ENCODE measurements around the gene ALX4. TPM values are rescaled to one million over a fixed set of nuclear protein-coding genes. Genes with fewer than 3 reads are reported as not detected.

The ALX4 gene
- total and polyA plus RNA-seq, 2 donors (not counting 1 experiment from before 2014, with no cell fraction given): not detected

DNA sequence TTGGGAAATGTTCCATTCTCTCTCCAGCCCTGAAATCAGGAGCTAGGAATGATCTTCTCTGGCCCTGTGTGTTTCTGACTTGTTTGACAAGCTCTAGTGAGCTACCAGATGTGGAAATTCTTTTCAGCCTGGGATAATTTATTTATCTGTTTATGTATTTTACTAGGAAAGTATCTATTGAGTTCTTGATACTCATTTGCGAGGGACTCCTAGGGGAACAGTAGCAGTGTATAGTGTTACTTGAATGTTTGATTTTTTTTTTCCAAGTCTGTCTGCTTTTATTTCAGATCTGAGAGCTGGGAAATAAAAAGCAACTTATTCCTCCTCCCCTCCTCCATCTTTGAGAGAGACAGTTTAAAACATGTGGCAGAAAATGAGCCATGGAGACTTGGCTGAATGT, 92.5 kb downstream of the ALX4 start:
- peak in 1 of 2 donors; percentile 26 for DNase-seq (ENCODE audit: low read depth in 2 of 2)
- TF ChIP-seq EZH2 (IDR thresholded peaks at IDR 0.05; ENCODE audit: low read length, missing control alignments): no peak
- TF ChIP-seq, protein P1, sequence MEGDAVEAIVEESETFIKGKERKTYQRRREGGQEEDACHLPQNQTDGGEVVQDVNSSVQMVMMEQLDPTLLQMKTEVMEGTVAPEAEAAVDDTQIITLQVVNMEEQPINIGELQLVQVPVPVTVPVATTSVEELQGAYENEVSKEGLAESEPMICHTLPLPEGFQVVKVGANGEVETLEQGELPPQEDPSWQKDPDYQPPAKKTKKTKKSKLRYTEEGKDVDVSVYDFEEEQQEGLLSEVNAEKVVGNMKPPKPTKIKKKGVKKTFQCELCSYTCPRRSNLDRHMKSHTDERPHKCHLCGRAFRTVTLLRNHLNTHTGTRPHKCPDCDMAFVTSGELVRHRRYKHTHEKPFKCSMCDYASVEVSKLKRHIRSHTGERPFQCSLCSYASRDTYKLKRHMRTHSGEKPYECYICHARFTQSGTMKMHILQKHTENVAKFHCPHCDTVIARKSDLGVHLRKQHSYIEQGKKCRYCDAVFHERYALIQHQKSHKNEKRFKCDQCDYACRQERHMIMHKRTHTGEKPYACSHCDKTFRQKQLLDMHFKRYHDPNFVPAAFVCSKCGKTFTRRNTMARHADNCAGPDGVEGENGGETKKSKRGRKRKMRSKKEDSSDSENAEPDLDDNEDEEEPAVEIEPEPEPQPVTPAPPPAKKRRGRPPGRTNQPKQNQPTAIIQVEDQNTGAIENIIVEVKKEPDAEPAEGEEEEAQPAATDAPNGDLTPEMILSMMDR (conservative IDR thresholded peaks at IDR 0.05 in 1 of 2, IDR thresholded peaks at IDR 0.05 in 1 of 2; ENCODE audit: low read depth in 1 of 2, low read length in 2 of 2): no peak

DNA sequence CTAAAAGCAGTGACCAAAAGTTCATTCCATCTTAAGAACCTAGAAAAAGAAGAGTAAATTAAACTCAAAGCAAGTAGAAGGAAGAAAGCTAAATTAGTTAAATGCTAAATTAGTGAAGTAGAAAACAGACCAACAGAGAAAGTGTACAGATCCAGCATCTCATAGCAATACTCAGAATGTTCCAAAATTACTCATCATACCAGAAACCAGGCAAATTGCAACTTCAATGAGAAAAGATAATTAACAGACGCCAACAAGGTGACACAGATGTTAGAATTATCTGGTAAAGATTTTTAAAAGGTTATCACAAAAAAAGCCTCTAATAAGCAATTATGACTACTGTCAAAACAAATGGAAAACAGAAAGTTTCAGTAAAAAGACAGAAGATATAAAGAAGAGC, 96.8 kb downstream of the ALX4 start:
- no peaks in the 10 kb centered on the region for H3K79me2 ChIP-seq (ENCODE audit: control insufficient read depth, insufficient read depth, low read length)
- H4K20me1 ChIP-seq (ENCODE audit: control insufficient read depth, extremely low read depth, insufficient read depth, low read length): no peaks in the 10 kb centered on the region
- no peak overlapping the region for H2AFZ ChIP-seq (ENCODE audit: low read length)
- H3K4me2 ChIP-seq (ENCODE audit: extremely low read depth, insufficient read depth, low read length): no peak overlapping the region
- no peak overlapping the region for H3K9ac ChIP-seq (ENCODE audit: insufficient read depth, low read length)
- H3K9me3 ChIP-seq (ENCODE audit: control insufficient read depth, insufficient read depth, low read depth, low read length): no peaks in the 10 kb centered on the region
- no peak overlapping the region for H3K27ac ChIP-seq (ENCODE audit: insufficient read depth, low read length)
- TF ChIP-seq, protein P1 (conservative IDR thresholded peaks at IDR 0.05 in 1 of 2, IDR thresholded peaks at IDR 0.05 in 1 of 2; ENCODE audit: low read depth in 1 of 2, low read length in 2 of 2): no peak
- no peak for TF ChIP-seq EZH2 (IDR thresholded peaks at IDR 0.05; ENCODE audit: low read length, missing control alignments)
- no peaks in the 10 kb centered on the region for H3K36me3 ChIP-seq (ENCODE audit: control insufficient read depth, insufficient read depth, low read length)
- H3K27me3 ChIP-seq (ENCODE audit: control insufficient read depth, insufficient read depth, low read length): no peaks in the 10 kb centered on the region
- H3K4me3 ChIP-seq (replicated peaks in 1 of 4; ENCODE audit: control extremely low read depth in 1 of 4, insufficient read depth in 1 of 4, low read depth in 3 of 4, low read length in 4 of 4): no peak overlapping the region
- DNase-seq (ENCODE audit: low read depth in 2 of 2): no peak
- no peaks in the 10 kb centered on the region for H3K4me1 ChIP-seq (ENCODE audit: control insufficient read depth, extremely low read depth, insufficient read depth, low read length)

More for the DNA sequence above, 92.5 kb downstream of the ALX4 start:
- Histone ChIP-seq H4K20me1 (ENCODE audit: control insufficient read depth, extremely low read depth, insufficient read depth, low read length) (no peaks in the 10 kb centered on the region), H3K9me3 (ENCODE audit: control insufficient read depth, insufficient read depth, low read depth, low read length) (no peaks in the 10 kb centered on the region), H3K9ac (ENCODE audit: insufficient read depth, low read length) (no peak overlapping the region), H3K27ac (ENCODE audit: insufficient read depth, low read length) (no peak overlapping the region), H3K36me3 (ENCODE audit: control insufficient read depth, insufficient read depth, low read length) (no peaks in the 10 kb centered on the region), H2AFZ (ENCODE audit: low read length) (no peak overlapping the region), H3K4me3 (replicated peaks in 1 of 4; ENCODE audit: control extremely low read depth in 1 of 4, insufficient read depth in 1 of 4, low read depth in 3 of 4, low read length in 4 of 4) (no peak overlapping the region), H3K27me3 (ENCODE audit: control insufficient read depth, insufficient read depth, low read length) (no peaks in the 10 kb centered on the region), H3K4me2 (ENCODE audit: extremely low read depth, insufficient read depth, low read length) (no peak overlapping the region), H3K4me1 (ENCODE audit: control insufficient read depth, extremely low read depth, insufficient read depth, low read length) (peaks cover 2% of the 10 kb centered on the region), H3K79me2 (ENCODE audit: control insufficient read depth, insufficient read depth, low read length) (no peaks in the 10 kb centered on the region)

DNA sequence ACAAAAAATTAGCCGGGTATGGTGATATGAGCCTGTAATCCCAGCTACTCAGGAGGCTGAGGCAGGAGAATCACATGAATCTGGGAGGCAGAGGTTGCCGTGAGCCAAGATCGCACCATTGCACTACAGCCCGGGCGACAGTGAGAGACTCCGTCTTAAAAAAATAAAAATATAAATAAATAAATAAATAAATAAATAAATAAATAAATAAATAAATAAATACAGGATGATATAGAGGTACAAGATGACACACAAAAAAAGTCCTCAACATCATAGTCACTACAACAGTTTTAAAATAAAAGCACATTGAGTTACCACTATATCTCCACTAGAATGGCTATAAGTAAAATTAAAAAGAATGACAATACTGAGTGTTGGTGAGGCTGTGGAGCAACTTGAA, 97.8 kb downstream of the ALX4 start:
- H3K27me3 ChIP-seq (ENCODE audit: control insufficient read depth, insufficient read depth, low read length): no peaks in the 10 kb centered on the region

More for the DNA sequence above, 97.8 kb downstream of the ALX4 start:
- H3K27ac ChIP-seq (ENCODE audit: insufficient read depth, low read length): no peak overlapping the region
- TF ChIP-seq, protein P1 (conservative IDR thresholded peaks at IDR 0.05 in 1 of 2, IDR thresholded peaks at IDR 0.05 in 1 of 2; ENCODE audit: low read depth in 1 of 2, low read length in 2 of 2): no peak
- no peaks in the 10 kb centered on the region for H3K36me3 ChIP-seq (ENCODE audit: control insufficient read depth, insufficient read depth, low read length)
- H3K4me2 ChIP-seq (ENCODE audit: extremely low read depth, insufficient read depth, low read length): no peak overlapping the region
- H4K20me1 ChIP-seq (ENCODE audit: control insufficient read depth, extremely low read depth, insufficient read depth, low read length): no peaks in the 10 kb centered on the region
- no peaks in the 10 kb centered on the region for H3K9me3 ChIP-seq (ENCODE audit: control insufficient read depth, insufficient read depth, low read depth, low read length)
- H3K4me3 ChIP-seq (replicated peaks in 1 of 4; ENCODE audit: control extremely low read depth in 1 of 4, insufficient read depth in 1 of 4, low read depth in 3 of 4, low read length in 4 of 4): no peak overlapping the region
- H3K79me2 ChIP-seq (ENCODE audit: control insufficient read depth, insufficient read depth, low read length): no peaks in the 10 kb centered on the region
- H2AFZ ChIP-seq (ENCODE audit: low read length): no peak overlapping the region
- H3K9ac ChIP-seq (ENCODE audit: insufficient read depth, low read length): no peak overlapping the region
- H3K4me1 ChIP-seq (ENCODE audit: control insufficient read depth, extremely low read depth, insufficient read depth, low read length): no peaks in the 10 kb centered on the region
- no peak for DNase-seq (ENCODE audit: low read depth in 2 of 2)

Other genes with a start within 250 kb of the ALX4 start
- gene ACCS, start 243.9 kb downstream of the ALX4 start, total RNA-seq: 8.2 and 14.2 TPM in 2 replicates
- 3.6 and 13.7 TPM in 2 replicates for gene ACCS, start 243.9 kb downstream of the ALX4 start, polyA plus RNA-seq
- 133 and 177 TPM in 2 replicates for gene EXT2, start 214.5 kb downstream of the ALX4 start, total RNA-seq
- gene EXT2, start 214.5 kb downstream of the ALX4 start, polyA plus RNA-seq: 111 and 114 TPM in 2 replicates